A673 (cell line): Measurements from ENCODE around the gene SSTR1.

Experiments used
- CTCF ChIP-seq: fragments of 300-800, 200-600 bp; sonication (generic); conservative IDR thresholded peaks from 2 replicates; pipeline ENCODE4 v1.5.1; 2017; ENCODE audit warnings: low read depth, mild to moderate bottlenecking, antibody characterized with exemption, low read length, moderate library complexity, mixed read lengths
- EZH2 ChIP-seq: fragments of 200-600 bp; sonication (generic); IDR thresholded peaks from 2 replicates; pipeline ENCODE4 v1.6.1; 2017; ENCODE audit warnings: borderline replicate concordance, low read depth, mild to moderate bottlenecking, mixed read lengths, antibody characterized with exemption, low read length; ENCODE audit not compliant: poor library complexity, severe bottlenecking

- peak; percentile 53; the same call in 1 of the 2 replicates for TF ChIP-seq CTCF
- no peak for TF ChIP-seq EZH2
These were observed 40.8 kb downstream of the SSTR1 start for GRCh38 chr14:38248321-38249028.
